Measurements from ENCODE around the gene PARD3.

PARD3 gene

GRCh38 chr10:34736976-34737771 is 77.9 kb downstream of the PARD3 start:
- no peak for FAIRE-seq

- no peak for FAIRE-seq
These were observed 80.2 kb downstream of the PARD3 start for GRCh38 chr10:34734918-34735317.

DNA sequence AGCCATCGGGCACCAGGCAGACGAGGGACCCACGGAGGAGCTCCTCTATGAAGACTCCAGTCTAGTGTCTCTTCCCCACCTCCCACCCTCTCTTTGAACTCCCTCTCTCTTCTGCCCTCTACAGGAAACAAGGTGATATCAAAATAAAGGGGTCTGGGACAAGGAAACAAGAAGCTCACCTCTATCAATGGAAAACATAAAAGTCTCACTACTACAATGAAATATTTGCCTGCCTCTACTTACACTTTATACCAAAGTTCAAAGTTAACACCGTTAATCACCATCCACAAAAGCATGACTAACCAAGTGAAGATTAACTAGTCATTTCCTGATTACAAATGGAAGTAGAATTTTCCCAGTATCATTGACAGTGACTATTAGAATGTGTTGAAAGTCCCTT is 82.2 kb downstream of the PARD3 start:
- no peak for FAIRE-seq

GRCh38 chr10:34731885-34732701 is 83.0 kb downstream of the PARD3 start:
- no peak for FAIRE-seq

DNA sequence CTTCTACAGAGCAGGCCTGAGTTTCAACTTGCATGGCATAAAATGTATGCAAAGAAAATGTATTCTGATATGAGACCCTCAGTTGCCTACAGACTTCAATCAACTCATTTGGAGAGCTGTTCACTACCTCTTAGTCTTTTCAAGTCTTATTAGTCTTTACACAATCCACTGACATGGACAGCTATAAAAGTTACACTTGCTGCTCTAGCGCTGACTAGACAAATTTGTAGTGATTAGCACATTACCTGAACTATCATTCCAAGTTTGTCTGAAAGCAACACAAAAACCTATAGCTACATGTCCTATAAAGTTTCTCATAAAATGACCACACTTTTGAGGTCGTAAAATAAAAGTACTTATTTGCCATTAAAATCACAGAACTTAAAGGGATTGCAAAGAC is 83.9 kb downstream of the PARD3 start:
- no peak for FAIRE-seq

DNA sequence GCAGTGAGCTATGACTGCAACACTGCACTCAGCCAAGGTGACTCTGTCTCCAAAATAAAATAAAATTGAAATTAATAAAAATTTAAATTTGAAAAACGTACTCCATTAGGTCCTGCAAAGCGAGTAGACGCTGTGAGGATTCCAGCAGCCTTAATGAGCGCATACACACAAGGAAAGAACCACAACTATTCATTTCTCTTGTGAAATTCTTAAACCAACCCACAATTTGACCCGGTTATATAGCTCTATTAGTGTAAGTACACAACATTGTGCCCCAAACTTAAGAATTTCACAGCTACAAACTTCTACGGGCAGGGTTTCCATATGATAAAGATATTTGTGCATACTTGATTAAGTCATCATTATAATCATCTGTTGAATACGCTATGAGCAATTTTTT is 84.4 kb downstream of the PARD3 start:
- FAIRE-seq, result no peak

DNA sequence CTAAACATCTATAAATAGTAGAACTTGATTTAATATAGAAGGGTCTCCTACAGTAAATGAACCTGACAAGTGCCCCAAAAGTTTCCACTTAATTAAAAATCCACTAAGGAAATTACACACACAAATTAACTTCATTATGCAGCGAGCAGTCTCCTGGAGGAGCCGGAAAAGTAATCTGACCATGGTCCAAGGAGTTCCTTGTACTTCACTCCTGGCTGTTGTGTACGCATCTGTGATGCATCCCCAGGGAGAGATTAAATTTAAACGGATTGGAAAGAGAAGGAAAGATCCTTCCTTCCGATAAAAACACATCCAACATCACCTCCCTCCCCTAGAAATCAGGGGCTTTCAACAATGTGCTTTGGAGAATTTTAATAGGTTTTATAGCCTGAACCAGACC is 85.5 kb downstream of the PARD3 start:
- peak; percentile 76 for FAIRE-seq

DNA sequence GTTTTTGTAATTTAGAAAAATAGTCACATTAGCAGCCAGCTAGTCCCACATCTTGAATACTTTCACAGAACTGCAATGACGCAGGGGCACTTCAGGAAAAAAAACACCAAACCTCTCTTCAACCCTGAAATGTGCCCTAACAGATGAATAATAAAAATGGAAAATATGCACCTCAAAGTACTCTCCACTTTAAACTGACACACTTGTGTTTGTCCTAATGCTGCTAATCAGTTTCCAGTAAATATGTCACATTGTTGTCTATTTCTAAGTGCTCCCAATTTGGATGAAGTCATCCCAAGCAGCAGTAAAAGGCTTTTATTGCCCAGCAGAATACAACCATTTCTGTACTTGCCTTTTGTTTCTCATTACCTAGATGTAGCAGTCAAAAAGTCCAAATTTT is 86.7 kb downstream of the PARD3 start:
- FAIRE-seq, result no peak

DNA sequence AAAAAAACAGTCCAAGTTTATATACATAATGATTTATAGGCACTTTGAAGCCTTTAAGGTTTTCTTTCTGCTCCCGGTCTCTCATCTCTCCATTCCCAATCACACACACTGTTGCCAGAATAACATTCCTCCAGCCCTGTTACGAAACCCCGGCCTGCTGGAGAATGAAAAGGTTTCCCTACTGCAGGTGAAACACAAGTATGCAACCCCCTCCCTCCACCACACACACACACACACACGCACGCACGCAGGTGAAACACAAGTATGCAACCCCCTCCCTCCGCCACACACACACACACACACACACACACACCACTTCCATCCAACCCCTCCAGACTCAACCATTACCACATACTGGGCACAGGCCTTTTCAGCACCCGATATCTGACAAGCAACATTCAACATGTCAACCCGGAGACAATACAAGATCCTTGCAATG is 87.5 kb downstream of the PARD3 start:
- no peak for FAIRE-seq

- FAIRE-seq, result no peak
These were observed 88.2 kb downstream of the PARD3 start for GRCh38 chr10:34726862-34727261.

DNA sequence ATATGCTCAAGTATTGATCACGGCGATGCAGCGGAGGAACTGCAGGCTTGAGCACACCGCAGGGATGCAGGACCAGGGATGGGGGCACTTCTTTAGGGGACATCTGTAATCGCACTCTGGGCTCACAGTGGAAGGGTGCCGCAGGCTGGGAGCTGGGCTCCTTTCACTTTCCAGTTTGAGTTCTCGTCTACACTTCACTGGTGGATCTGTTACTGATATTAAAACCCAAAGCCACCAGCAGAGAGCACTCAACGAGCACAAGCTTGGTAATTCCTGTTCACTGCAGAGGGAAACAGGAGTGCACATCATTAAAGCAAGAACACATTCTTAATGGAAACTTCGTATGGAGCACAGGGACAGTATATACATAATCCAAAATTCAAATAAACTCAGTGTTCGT is 91.3 kb downstream of the PARD3 start:
- peak; percentile 53 for FAIRE-seq

- FAIRE-seq, result no peak
These were observed 92.7 kb downstream of the PARD3 start for GRCh38 chr10:34722404-34722803.

- FAIRE-seq, result no peak
These were observed 93.8 kb downstream of the PARD3 start for GRCh38 chr10:34721208-34721840.

DNA sequence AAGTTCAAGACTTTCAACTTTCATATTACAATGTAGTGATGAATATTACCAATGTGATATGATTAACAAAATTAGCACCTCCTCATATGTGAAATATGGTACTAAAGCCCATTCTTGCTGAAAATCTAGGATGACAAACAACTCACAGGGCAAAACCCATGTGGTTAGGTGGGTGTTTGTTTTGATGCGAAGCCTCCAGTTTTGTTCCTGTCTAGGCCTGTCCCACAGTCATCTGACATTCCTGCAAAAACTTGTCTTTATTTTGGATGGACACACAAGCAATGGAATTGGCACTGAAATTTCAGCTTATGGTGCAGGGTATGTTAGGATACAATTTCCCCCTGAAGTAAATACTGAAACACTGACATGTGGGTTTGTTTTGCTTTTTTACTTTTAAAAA is 95.3 kb downstream of the PARD3 start:
- FAIRE-seq, result no peak

DNA sequence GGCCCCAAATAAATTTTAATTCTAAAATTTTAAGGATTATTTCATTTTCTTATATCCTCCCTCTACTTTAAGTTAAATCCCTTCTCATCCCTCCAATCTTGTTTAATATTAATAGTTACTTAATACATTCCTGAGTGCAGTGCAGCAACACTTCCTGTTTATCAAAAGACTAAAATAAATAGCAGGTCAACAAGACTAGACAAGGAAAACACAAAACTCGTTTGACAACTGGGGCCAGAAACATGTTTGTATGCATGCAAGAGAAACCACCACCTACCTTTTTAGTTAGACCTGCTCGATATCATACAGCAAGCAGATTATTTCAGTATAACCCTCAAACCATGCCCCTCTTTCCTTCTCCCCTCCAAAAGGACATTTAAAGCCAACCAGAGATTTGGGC is 95.8 kb downstream of the PARD3 start:
- FAIRE-seq, result no peak

DNA sequence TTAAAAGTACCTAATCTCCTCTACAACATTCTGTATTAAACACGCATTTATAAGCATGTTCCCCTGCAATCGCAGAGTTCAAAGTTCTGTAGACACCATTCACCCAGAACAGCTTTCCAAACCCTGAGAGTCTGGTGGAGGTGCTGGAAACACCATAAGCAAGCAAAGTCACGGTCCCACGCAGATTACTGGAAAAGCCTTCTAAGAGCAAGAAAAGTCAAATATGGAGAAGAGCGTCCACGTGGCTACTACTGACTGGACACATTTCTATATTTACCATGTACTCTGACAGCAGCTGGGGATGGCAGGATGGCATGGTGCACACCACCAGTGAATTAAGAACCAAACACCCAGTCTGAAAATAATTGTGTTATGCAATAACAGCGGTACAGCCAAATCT is 97.7 kb downstream of the PARD3 start:
- FAIRE-seq, result no peak

DNA sequence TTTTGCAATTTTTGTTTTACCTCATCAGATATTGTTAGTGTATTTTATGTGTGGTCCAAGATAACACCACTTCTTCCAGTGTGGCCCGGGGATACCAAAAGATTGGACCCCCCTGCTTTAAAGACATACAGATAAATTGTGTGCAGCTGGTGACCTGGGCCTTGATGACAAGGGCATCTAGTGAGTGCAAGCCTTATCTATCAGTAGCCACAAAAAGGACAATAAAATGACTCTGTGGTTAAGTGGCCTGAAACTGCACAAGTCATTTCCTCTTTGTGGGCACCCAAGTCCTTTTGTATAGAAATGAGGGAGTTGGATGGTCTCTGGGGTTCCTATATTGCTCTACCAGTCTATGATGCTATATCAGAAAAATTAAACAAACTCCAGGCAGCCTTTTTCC is 98.1 kb downstream of the PARD3 start:
- no peak for FAIRE-seq

DNA sequence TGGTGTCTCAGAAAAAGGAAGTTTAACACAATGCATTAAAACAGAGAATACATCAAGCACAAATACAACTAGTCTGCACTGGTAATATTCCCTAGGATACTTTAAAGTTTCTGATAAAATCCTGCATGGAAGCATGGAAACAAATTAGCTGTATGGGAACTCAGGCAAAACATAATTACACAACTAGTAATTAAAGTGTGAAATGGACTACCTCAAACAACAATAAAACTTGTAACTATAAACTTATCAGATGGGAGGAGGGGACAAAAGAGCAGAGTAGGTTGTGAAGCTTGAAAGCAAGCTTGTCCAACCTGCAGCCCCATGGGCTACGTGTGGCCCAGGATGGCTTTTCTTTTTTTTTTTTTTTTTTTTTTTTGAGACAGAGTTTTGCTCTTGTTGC is 98.9 kb downstream of the PARD3 start:
- no peak for FAIRE-seq

GRCh38 chr10:34715511-34716187 is 99.4 kb downstream of the PARD3 start:
- no peak for FAIRE-seq

DNA sequence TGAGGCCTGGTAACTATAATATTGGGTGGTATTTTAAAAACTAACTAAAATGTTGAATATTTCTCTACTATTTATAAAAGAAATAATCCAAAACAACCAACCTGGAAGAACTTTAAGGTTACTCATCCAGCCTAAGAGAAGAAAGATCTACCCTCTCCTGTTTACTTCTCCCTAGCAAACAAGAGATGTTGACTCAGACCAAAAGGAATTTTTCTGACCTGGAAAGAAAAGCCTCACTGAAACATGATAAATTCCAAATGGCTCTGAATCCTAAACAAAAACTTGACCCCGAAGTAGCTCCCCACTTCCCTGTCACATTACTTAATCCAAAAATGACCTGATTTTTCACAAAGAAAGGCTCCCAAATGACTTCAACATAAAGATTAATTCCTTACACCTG is 101.2 kb downstream of the PARD3 start:
- peak; percentile 90 for FAIRE-seq

GRCh38 chr10:34711500-34711899 is 103.6 kb downstream of the PARD3 start:
- FAIRE-seq, result no peak

DNA sequence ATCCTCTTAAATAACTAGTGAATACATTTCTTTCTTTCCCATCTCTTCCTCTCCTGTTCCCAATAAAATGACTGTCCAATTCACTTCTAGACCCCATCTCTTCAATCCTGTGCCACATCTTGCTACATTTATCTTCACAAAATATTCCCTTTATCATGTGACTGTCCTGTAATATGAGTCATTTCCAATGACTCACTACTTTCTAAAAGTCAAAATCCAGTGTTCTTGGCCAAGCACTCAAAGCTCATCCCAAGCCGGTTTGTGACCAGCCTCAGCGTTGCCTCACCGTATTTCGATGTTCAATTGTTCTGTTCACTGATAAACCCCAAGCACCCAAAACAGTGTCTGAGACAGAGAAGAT is 104.7 kb downstream of the PARD3 start:
- FAIRE-seq, result no peak
